Astrocyte (in vitro differentiated cells and primary cell): ENCODE data around the gene METAP1. TPM values are rescaled to one million over a fixed set of nuclear protein-coding genes. Genes with fewer than 3 reads are reported as not detected.

Experiments
- DNase-seq: peaks from one replicate; pipeline ENCODE4 v3.0.0-alpha.2; 2010; ENCODE audit warnings: low read depth
- FAIRE-seq: peaks from 2 replicates; lab custom pipeline; 2011; peaks lifted over from hg19 to GRCh38; lab: Jason Lieb, UNC
- H2AFZ ChIP-seq: 2 replicates; pipeline ENCODE4 v1.6.0; 2012; ENCODE audit warnings: low read depth, low read length, inconsistent platforms
- H3K27ac ChIP-seq: 2 replicates; pipeline ENCODE4 v1.5.1; 2011; ENCODE audit warnings: low read depth, low read length, inconsistent platforms
- H3K27me3 ChIP-seq: 2 replicates; pipeline ENCODE4 v1.6.0; 2011; ENCODE audit warnings: low read length, inconsistent platforms; ENCODE audit not compliant: insufficient read depth
- H3K36me3 ChIP-seq: 2 replicates; pipeline ENCODE4 v1.5.1; 2011; ENCODE audit warnings: low read length, inconsistent platforms; ENCODE audit not compliant: insufficient read depth
- H3K4me1 ChIP-seq: 2 replicates; pipeline ENCODE4 v1.5.1; 2011; ENCODE audit warnings: low read length, inconsistent platforms; ENCODE audit not compliant: insufficient read depth
- H3K4me2 ChIP-seq: 2 replicates; pipeline ENCODE4 v1.6.0; 2012; ENCODE audit warnings: low read length, inconsistent platforms
- H3K4me3 ChIP-seq: 2 replicates; pipeline ENCODE4 v1.5.1; 2011; ENCODE audit warnings: low read depth, mild to moderate bottlenecking, low read length, inconsistent platforms; ENCODE audit not compliant: insufficient read depth
- H3K79me2 ChIP-seq: 2 replicates; pipeline ENCODE4 v1.6.0; 2012; ENCODE audit warnings: mild to moderate bottlenecking, low read length, inconsistent platforms; ENCODE audit not compliant: insufficient read depth
- H3K9ac ChIP-seq: 2 replicates; pipeline ENCODE4 v1.6.0; 2012; ENCODE audit warnings: mild to moderate bottlenecking, low read length, inconsistent platforms
- H3K9me3 ChIP-seq: 2 replicates; pipeline ENCODE4 v1.5.1; 2012; ENCODE audit warnings: low read depth, mild to moderate bottlenecking, low read length, inconsistent platforms; ENCODE audit not compliant: insufficient read depth
- H4K20me1 ChIP-seq: 2 replicates; pipeline ENCODE4 v1.6.0; 2012; ENCODE audit warnings: low read length, inconsistent platforms; ENCODE audit not compliant: insufficient read depth
- H3K27ac Mint-ChIP-seq: one replicate; pipeline ENCODE4 v1.8.0; 2021; ENCODE audit warnings: mild to moderate bottlenecking, mixed read lengths; ENCODE audit not compliant: unreplicated experiment
- H3K27me3 Mint-ChIP-seq: one replicate; pipeline ENCODE4 v1.8.0; 2021; ENCODE audit warnings: low read depth, mixed read lengths; ENCODE audit not compliant: unreplicated experiment
- H3K36me3 Mint-ChIP-seq: one replicate; pipeline ENCODE4 v1.8.0; 2021; ENCODE audit warnings: low read depth, mixed read lengths; ENCODE audit not compliant: unreplicated experiment
- H3K4me1 Mint-ChIP-seq: one replicate; pipeline ENCODE4 v1.8.0; 2021; ENCODE audit warnings: low read depth, mixed read lengths; ENCODE audit not compliant: unreplicated experiment
- H3K4me3 Mint-ChIP-seq: one replicate; pipeline ENCODE4 v1.8.0; 2021; ENCODE audit warnings: mild to moderate bottlenecking, moderate library complexity, mixed read lengths; ENCODE audit not compliant: unreplicated experiment
- H3K9me3 Mint-ChIP-seq: one replicate; pipeline ENCODE4 v1.8.0; 2021; ENCODE audit warnings: mild to moderate bottlenecking, mixed read lengths; ENCODE audit not compliant: unreplicated experiment
- EZH2 ChIP-seq: IDR thresholded peaks from 2 replicates; pipeline ENCODE4 v1.6.1; 2012; ENCODE audit warnings: mild to moderate bottlenecking, low read length, inconsistent platforms; ENCODE audit not compliant: insufficient read depth
- total RNA-seq: library from RNA; stranded (reverse); gene quantifications from 2 replicates; pipeline ENCODE4 v1.2.1, GENCODE V29; 2021
- TF ChIP-seq, protein P1 (sequence below): IDR thresholded peaks from 2 replicates; pipeline ENCODE4 v1.5.1; 2011; ENCODE audit warnings: low read depth, mild to moderate bottlenecking, inconsistent platforms, low read length, moderate library complexity; ENCODE audit not compliant: insufficient read depth

Gene METAP1
- total RNA-seq, 1 donor from 2014 or later: 60.9 TPM

- TF ChIP-seq, protein P1, sequence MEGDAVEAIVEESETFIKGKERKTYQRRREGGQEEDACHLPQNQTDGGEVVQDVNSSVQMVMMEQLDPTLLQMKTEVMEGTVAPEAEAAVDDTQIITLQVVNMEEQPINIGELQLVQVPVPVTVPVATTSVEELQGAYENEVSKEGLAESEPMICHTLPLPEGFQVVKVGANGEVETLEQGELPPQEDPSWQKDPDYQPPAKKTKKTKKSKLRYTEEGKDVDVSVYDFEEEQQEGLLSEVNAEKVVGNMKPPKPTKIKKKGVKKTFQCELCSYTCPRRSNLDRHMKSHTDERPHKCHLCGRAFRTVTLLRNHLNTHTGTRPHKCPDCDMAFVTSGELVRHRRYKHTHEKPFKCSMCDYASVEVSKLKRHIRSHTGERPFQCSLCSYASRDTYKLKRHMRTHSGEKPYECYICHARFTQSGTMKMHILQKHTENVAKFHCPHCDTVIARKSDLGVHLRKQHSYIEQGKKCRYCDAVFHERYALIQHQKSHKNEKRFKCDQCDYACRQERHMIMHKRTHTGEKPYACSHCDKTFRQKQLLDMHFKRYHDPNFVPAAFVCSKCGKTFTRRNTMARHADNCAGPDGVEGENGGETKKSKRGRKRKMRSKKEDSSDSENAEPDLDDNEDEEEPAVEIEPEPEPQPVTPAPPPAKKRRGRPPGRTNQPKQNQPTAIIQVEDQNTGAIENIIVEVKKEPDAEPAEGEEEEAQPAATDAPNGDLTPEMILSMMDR: no peak
- no peak for TF ChIP-seq EZH2
- no peaks in the 10 kb centered on the region for H3K4me1 ChIP-seq
- no peak for FAIRE-seq
- no peak overlapping the region for H3K27ac Mint-ChIP-seq
- peaks cover 16% of the 10 kb centered on the region for H3K9me3 Mint-ChIP-seq
- no peak overlapping the region for H2AFZ ChIP-seq
- H3K9ac ChIP-seq: no peak overlapping the region
- H3K27me3 Mint-ChIP-seq: no peaks in the 10 kb centered on the region
- H3K4me3 Mint-ChIP-seq: no peak overlapping the region
- no peaks in the 10 kb centered on the region for H3K27me3 ChIP-seq
- H3K36me3 Mint-ChIP-seq: peaks cover 19% of the 10 kb centered on the region
- DNase-seq: no peak
- peaks cover 36% of the 10 kb centered on the region for H4K20me1 ChIP-seq
- H3K9me3 ChIP-seq: peaks cover 8% of the 10 kb centered on the region
- H3K4me3 ChIP-seq: no peak overlapping the region
- peaks cover 94% of the 10 kb centered on the region for H3K79me2 ChIP-seq
- H3K4me1 Mint-ChIP-seq: peaks cover 30% of the 10 kb centered on the region
- H3K4me2 ChIP-seq: no peak overlapping the region
- no peaks in the 10 kb centered on the region for H3K36me3 ChIP-seq
- no peak overlapping the region for H3K27ac ChIP-seq
Measured at GRCh38 chr4:99024481-99025275, 29.2 kb downstream of the METAP1 start.

- no peak overlapping the region for H3K27ac ChIP-seq
- H3K27me3 Mint-ChIP-seq: no peaks in the 10 kb centered on the region
- H4K20me1 ChIP-seq: peaks cover 38% of the 10 kb centered on the region
- peaks cover 18% of the 10 kb centered on the region for H3K36me3 Mint-ChIP-seq
- H3K36me3 ChIP-seq: no peaks in the 10 kb centered on the region
- FAIRE-seq (no peak), DNase-seq (no peak)
- H3K4me1 Mint-ChIP-seq: peaks cover 38% of the 10 kb centered on the region
- peaks cover 16% of the 10 kb centered on the region for H3K9me3 Mint-ChIP-seq
- peaks cover 88% of the 10 kb centered on the region for H3K79me2 ChIP-seq
- H3K27me3 ChIP-seq: no peaks in the 10 kb centered on the region
- no peaks in the 10 kb centered on the region for H3K4me1 ChIP-seq
- H3K4me2 ChIP-seq: no peak overlapping the region
- no peak overlapping the region for H3K27ac Mint-ChIP-seq
- no peak overlapping the region for H3K4me3 Mint-ChIP-seq
- TF ChIP-seq, protein P1: no peak
- TF ChIP-seq EZH2: no peak
- H3K4me3 ChIP-seq: no peak overlapping the region
- no peak overlapping the region for H3K9ac ChIP-seq
- H2AFZ ChIP-seq: no peak overlapping the region
- H3K9me3 ChIP-seq: peaks cover 8% of the 10 kb centered on the region
Measured at GRCh38 chr4:99025506-99025905, 30.0 kb downstream of the METAP1 start.

DNA sequence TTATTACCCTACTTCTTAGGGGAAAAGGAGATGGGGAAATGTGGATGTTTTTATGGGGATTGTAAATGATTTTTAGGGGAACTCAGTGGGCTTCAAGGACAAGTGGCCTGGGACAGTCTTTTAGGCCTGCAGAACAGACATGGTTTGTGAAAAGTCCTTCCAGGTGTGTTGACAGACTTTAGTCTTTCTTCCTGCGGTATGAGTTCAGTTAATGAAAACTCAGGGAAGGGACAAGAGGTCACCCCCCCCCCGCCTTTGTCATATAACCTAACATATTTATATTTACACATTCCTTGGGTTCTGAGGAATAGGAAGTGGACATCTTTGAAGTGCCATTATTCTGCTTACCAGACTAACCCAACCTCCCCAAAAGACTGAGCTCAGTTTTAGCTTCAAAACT, 31.8 kb downstream of the METAP1 start:
- H3K79me2 ChIP-seq: peaks cover 84% of the 10 kb centered on the region
- TF ChIP-seq EZH2: no peak
- TF ChIP-seq, protein P1: no peak
- no peaks in the 10 kb centered on the region for H3K27me3 ChIP-seq
- Mint-ChIP-seq H3K27ac (no peak overlapping the region), H3K9me3 (peaks cover 8% of the 10 kb centered on the region), H3K4me1 (peaks cover 43% of the 10 kb centered on the region), H3K36me3 (peaks cover 5% of the 10 kb centered on the region), H3K4me3 (no peak overlapping the region), H3K27me3 (no peaks in the 10 kb centered on the region)
- H3K4me1 ChIP-seq: no peaks in the 10 kb centered on the region
- no peak overlapping the region for H3K4me3 ChIP-seq
- DNase-seq: no peak
- H3K9ac ChIP-seq: no peak overlapping the region
- no peaks in the 10 kb centered on the region for H3K36me3 ChIP-seq
- no peak overlapping the region for H2AFZ ChIP-seq
- H4K20me1 ChIP-seq: peaks cover 42% of the 10 kb centered on the region
- no peak for FAIRE-seq
- H3K4me2 ChIP-seq: no peak overlapping the region
- no peak overlapping the region for H3K27ac ChIP-seq
- no peaks in the 10 kb centered on the region for H3K9me3 ChIP-seq
